Stimulated activated CD4-positive, alpha-beta T cell treated with anti-CD3 and anti-CD28 coated beads, TNF-alpha, amount 100 ng/mL, for 24 hours (primary cell): Measurements from ENCODE around the gene THRB.
A peak's percentile ranks its signal among the peaks of the same experiment; 100 is the strongest.

ENCODE experiments used
- DNase-seq, 3 experiments: peaks; one replicate each; pipeline ENCODE4 v3.0.0-alpha.2; 2020; ENCODE audit warnings: low read depth in 3 of 3

Gene THRB

DNA sequence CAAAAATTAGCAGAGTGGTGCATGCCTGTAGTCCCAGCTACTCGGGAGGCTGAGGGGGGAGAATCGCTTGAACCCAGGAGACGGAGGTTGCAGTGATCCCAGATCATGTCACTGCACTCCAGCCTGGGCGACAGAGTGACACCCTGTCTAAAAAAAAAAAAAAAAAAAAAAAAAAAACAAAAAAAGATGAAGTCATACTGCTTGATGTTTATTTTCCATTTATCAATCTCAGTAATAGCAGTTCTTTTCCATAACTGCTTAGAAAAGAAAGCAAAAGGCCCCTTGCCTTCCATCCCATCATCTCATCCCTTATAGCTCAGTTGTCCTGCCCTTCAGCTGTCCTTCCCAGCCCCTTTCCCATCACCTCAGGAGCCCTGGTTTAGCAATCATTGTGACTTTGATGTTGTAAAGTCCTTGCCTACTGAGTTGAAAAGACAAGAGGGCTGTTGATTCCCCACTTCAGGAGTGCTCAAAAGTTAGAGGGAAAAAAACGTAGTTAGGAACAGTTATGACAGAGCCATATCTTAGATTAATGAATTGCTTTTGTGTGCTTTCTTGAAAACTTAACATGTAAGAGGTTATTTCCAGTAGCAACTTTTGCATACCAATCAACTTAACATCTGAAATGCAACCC lies 18.0 kb upstream of the THRB start:
- no peak for DNase-seq

DNA sequence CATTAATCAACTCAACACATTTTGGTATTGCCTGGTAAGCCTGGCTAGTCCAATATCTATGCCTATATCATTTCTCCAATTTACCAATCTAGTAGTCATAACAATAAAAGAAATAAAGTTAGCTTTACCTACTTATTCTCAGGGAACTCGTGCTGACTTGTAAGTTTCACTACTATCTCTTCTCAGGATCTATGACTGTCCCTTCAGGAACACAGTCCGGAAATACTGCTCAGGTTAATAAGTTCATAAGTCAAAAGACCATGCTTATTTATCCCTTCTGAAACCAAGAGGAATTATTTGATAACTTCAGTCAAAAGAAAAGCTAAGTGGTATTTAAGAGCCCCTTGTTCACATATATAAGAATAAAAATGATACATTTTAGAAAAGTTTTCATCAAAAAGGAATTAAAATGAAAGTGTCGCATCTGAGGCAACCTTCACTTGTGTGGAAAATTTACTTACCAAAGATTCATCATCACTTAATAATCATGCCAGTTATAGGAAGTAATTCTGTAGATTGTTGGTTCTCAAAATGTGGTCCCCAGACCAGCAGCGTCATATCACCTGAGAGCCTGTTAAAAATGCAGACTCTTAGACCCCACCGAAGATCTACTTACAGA lies 15.5 kb upstream of the THRB start:
- DNase-seq, result no peak

DNA sequence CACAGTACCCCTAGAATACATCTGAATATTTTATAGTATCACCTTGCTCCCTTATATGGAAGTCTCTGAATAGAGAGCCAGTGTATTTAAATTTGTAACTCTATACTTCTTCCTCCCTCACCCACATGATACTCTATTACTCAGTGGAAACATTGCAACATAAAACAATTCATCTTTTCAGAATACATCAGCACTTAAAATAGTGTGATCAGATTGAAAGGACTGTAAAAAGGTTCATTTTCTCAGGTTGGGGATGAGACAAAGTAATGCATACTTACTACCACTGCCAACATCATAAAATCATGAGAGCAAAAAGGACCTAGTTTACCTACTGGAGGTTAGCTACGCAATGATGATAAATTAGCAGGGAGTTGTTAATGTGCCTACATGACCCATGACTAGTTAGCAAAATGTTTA lies 13.8 kb upstream of the THRB start:
- DNase-seq, result no peak

DNA sequence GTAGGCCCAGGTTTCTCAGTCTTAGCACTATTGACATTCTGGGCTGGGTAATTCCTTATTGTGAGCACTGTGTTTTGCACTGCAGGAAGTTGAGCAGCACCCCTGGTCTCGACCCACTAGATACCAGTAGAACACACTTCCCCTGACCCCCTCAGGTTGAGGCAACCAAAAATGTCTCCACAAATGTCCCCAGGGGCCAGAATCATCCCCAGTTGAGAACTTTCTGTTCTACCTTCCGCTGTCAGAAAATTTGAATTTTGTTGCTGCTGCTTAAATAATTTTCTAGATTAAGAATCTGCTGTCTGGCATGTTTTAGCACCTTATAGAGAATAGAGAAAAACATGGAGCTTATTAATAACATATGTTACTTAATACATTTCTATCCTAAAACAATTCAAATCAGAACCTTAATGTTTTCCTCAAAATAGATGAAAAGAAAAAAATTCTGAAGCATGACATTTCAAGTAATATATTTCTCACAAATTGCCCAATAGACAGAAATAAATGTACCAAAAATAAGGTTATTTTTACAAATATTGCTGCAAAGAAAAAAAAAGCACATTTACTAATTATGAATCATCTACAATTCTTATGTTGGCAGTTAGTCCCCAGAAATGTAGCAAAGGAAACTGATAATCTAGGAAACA lies 13.2 kb upstream of the THRB start:
- no peak for DNase-seq

DNA sequence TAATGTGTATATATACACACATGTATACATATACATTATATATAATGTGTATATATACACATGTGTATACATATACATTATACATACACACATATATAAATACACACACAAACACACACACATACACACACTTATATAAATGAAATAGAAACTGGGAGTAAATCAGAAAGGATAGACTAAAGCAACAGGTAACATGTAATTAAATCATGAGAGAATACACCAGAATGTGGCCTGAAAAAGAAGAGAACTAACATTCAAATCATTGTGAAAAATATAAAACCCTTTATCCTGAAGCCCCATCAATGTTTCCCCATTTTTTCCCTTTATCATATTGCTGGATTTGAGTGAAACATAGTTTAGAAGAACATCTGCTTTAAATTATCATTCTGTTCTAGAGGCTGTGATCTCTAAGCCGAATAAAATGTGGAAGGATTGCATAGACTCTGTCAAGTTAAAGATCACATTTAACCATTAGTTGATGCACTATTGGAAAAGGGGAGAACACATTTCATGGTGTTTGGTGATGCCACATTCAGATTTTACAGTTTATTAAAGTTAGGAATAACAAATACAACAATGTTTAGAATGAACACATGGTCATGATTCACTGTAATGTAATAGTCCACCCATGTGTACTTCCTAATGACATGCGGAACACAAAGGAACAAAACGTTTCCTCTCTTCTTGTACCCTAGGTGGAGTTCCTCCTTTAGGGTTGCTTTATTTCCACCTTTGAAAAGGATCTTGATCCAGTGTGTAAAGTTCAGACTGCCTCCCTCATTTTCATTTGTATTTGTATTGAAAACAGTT lies 12.5 kb upstream of the THRB start:
- DNase-seq, result no peak

DNA sequence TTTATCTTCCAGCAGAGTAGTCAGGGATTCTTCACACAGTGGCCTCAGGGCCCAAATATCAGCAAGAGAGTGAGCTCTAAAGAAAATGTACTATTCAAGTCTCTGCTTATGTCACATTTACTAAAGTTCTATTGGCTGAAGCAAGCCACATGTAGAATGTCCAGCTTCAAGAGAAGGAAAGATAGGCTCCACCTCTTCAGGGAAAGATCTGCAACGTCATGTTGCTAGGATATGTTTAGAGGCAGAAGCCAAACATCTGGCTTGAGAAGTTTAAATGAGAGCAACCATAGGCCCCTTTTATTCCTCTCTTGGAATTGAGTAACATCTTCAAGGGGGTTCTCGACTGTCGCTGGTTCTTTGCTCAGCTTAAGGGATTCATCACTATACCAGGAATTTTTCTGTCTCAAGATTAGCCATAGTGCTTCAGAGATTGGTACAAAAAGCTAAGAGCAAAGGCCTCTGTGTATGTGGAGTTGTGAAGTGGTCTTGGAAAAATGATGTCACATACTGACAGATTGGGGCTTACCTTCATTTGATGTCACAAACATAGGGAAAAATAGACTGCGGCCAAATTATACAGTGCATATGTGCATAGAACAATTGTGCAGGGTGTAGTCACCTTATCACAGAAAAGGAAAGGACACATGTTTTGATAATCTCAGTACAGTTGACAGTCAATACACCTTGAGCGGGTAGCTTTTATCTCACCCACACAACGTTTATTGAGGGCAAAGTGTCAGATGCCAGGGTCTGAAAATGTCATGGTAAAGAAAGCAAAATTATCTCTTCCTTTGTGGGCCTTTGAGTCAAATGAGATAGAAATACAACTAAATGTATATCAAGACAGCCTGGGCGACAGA lies 11.3 kb upstream of the THRB start:
- no peak for DNase-seq

DNA sequence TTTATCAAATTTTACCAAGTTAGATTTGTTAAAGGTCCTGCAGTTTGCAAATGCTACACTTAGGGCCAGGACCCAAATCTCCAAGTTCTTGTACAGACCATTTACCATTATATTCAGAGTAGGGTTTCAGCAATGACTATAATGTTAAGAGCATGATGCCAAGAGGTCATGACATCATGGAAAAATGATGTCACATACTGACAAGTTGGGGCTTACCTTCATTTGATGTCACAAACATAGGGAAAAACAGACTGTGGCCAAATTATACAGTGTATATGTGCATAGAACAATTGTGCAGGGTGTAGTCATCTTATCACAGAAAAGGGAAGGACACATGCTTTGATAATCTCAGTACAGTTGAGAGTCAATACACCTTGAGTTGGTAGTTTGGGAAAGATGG lies 10.1 kb upstream of the THRB start:
- no peak for DNase-seq

DNA sequence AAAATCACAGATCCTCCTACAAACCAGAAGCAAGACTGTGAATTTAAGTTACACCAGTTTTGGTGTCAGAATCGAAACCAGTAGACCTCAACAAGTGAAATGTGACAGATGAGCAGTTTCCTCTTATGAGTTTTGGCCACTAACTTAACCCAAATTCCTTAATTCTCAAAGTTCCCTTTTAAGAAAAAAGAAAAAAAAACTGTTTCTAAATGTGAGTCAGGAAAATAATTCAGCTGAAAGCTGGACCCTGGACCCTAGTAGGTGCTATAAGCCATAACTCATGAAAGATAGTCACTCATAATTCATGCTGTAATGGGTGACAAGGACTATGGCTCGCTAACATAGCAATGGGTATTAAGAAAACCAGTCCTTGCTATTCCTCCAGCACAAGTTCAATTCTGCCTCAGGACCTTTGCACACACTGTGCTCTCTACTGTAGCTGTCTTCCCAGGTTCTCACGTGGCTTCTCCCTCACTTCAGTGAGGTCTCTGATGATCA lies 9.0 kb upstream of the THRB start:
- no peak for DNase-seq

DNA sequence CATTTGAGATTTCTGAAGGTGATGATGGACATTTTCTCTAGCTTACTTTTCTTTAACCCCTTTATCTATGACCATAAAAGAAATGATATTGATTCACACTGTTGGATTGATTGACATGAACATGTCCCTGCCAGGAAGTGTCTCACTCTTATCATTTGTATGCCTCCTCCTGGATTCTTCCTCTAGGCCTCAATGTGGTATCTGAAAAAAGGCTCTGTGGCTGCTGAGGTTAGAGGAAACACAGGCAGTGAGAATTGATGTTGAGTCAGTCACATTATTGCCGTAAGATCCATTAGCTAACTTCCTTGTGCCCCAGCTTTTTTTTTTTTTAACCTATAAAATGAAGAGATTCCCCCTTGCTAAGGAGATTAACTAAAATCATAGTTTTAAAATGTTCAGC lies 8.0 kb upstream of the THRB start:
- no peak for DNase-seq

DNA sequence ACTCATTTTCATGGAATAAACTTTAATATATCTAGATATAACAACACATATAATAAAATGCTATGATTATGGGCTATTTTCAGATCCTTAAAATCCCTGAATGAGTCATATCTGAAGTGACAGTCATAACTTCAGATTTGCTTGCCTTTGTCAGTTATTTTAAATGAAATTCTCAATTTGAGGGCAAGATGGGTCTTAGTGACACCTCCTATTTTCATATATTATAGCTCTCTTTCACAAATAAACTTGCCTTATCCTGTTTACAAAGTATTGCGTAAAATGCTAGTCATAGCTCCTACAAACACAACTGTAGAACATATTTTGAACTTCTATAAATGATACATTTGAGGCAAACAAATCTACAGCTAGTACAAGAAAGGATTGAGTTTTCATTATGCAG lies 6.2 kb upstream of the THRB start:
- DNase-seq, result no peak

DNA sequence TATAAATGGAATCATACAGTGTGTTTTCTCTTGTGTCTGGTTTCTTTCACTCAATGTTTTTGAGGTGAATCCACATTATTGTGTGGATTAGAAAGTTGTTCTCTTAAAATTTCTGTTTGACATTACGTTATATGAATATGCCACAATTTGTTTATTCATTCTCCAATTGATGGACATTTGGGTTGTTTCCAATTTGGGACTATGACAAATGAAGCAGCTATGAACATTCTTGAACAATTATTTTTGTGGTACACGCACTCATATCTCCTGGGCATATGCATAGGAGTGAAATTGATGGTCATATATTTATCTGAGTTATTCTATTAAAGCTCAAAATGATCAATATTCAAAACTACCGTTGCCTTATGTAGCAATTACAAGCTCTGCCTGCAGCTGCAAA lies 5.3 kb upstream of the THRB start:
- no peak for DNase-seq

DNA sequence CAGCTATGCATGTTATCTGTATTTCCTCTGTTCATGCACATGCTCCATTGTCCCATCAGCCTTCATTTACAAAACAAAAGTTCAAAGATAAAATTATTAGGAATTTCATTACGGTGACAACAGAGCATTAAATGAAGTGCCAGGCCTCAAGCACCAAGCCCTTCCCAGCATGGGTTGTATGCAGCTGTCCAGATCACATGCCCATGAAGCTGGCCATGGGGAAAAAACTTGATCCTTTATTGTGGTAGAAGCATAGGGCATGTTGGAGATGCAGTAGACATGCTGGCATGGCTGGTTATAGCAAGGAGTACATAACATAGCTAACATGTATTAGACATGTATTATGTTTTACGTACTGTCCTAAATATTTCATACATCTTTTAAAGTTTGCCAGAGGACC lies 4.1 kb upstream of the THRB start:
- DNase-seq, result no peak

DNA sequence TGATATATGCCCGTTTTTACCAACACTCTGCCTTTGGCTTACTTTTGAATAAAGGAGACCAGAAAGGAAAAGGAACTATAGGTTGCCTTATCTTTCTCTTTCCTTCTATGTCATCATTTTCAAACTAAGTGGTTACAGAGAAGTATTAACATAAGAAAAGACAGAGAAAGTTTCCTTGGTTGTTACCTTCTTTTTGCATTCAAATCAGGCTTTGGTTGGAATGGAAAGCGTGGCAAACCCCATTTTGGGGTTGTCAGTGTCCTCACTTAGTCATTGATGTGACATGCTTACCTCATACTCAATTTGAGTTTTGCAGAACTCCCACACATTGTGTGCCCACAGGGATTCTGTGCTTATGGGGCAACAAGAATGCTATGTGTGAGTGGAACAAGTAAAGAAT lies 3.7 kb upstream of the THRB start:
- DNase-seq, result no peak

DNA sequence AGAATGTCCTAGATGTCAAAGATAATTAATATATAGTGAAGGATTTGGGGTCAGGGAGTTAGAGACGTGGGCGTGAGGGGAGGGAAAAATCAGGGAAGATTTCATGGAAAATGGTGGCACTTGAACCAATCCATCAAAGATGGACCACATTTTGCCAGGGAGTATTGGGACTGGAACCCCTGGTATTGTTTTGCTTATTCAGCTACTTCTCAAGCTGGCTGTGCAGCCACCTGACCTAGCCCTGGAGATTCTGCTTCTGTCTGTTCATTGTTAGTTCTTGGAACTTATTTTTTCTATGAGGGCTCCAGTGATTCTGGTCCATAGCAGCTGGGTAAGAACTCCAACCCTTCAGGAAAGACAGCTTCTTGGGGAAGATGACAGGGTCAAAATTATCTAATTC lies 3.3 kb upstream of the THRB start:
- no peak for DNase-seq

DNA sequence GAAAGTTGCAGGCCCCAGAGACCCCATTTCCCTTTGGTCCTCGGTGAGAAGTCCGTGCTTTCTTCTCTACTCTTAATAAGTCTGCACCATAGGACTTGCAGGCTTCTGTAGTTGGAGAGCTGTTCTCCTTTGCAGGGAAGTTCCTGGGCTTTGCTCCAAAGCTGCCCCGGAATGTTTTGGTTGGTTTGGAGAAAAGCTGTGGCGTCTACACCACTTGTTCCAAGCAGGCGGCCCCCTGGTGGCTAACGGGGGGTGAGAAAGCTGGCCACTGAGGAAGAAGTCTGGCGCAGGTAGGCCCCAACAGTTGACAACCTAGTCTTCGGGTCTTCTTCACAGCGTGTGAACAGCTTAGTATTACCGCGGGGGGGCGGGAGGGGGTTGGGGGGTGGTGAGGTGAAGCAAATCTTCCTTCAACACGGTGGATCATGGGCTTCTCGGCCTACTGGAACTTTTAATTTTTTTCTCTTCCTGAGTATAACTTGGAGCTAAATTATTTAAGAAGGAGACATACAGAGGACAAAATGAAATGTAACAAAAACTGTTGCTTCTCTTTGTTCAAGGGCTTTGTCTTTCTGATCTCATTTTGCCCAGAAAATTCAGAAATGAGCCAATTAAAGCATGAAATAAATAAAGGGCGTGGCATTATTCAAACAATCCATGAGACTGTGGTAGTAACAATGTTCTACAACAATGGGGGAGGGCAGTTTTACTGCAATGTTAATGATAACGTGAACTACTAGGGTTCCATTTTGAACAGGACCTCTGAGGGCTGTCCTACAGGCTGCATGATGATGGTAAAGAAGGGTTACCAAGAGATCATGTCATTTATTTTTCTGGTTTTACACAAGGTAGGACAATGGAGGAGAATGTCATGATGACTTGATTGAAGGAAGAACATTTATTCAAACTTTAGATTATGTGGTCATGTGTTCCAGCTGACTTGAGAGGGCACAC lies 2.2 kb upstream of the THRB start:
- no peak for DNase-seq

DNA sequence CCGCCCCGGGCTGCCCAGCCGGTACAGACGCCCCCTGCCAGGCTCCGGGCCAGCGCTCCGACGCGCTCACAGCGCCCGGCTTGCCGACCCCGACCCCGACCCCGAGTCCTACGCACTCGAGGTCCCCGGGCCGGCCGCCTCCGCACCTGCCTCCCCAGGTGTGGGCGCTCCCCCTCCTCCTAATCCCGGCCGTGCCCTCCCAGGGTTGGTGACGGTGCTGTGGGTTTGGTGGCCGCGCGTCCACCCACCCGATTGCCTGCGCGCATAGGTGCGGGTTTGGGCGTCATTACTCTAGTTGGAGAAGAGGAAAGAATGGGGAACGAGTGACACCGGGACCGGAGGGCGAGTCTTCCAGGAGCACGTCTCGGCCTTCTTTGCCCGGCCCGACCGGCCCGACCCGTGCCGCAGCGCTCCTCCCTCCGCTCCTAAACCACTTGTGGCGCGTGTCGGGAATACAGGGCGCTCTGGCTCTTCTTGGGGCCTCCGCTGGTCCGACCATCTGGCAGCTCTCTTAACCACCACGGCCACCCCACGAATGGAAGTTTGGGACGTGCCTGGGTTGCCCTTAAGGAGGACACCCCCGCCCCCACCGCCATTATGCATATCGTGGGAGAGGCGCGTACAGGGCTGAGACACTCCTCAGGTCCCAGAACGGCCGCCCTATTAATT lies 810 bp upstream of the THRB start:
- peak in 1 of 3 experiments; percentile 1 for DNase-seq

DNA sequence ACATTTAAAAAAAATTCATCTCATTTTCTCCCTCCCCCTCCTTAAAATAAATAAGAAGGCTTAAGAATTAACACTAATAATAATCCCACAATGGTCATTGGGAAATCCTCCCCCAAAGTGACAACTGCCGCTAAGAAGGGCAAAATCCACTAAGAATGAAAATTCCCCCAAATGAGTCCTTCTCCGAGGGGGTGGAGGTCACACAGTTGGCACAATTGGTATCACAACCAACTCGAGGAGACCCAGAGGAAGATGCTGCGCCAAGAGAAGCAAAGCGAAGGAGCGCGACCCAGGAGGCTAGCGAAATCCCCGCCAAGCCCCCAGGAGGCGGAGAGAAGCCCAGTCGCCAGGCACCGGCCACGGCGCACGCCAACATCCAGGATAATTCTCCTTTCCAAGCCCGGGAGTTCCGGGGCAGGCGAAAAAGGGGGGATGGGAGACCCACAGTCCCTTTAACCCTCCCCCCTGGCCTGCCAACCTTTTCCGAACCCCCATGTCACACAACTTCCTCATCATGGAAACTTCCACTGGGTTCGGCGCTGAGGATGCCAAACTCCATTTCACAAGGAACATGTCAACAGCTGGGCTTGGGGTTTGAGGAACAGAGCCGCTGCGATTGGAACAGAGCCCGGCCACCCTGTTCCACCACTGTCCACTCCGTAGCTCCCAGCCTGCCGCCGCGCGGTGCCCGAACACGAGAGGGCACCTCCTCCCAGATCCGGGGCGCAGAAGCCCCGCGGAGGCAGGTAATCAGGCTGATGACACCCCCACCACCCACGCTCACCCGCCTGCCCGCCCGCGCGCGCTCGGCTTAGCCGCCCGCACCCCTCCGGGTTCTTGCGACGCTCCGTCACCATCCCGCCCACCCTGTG lies 668 bp downstream of the THRB start:
- DNase-seq, result no peak

DNA sequence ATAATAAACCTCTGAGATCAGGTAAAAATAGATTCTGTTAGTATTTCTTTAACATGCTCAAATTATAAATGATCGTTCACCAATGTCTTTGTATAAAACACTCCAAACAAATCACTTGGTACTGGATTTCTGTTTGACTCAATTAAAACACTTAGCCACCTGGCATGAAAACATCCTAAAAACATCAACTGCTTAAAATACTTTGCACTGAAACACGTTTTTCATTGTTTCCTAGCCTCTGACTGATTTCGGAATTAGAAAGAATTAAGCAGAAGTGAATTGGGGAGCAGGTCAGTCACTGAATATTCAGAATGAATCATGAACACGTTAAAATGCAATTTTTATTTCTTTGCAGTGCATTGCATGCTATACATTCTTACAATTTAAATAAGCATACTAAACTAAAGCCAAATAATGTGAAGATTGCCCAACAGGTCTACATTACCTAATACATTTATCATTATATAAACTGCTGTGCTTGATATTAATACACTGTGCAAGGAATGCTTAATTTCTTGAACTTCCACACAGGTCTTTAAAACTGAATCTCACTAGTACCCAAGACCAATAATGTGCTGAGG lies 1.6 kb downstream of the THRB start:
- DNase-seq, result no peak
